ENCODE data around the gene HERC3.

Gene HERC3

GRCh38 chr4:88616275-88617150 is 24.2 kb downstream of the HERC3 start:
- Histone ChIP-seq H3K27ac (no peak overlapping the region), H3K4me3 (no peak overlapping the region)
- no peak for DNase-seq (ENCODE audit: low spot score)
- no peak for TF ChIP-seq CTCF (IDR thresholded peaks at IDR 0.05)

- H3K27ac ChIP-seq = no peak overlapping the region
- no peak for TF ChIP-seq CTCF (IDR thresholded peaks at IDR 0.05)
- DNase-seq (ENCODE audit: low spot score) = no peak
- no peak overlapping the region for H3K4me3 ChIP-seq
These were observed 26.7 kb downstream of the HERC3 start for GRCh38 chr4:88618782-88619485.

GRCh38 chr4:88619971-88620370 is 27.7 kb downstream of the HERC3 start:
- no peak overlapping the region for H3K4me3 ChIP-seq
- TF ChIP-seq CTCF (IDR thresholded peaks at IDR 0.05) = no peak
- DNase-seq (ENCODE audit: low spot score) = no peak
- H3K27ac ChIP-seq = no peak overlapping the region

- no peak for TF ChIP-seq CTCF (IDR thresholded peaks at IDR 0.05)
- no peak for DNase-seq (ENCODE audit: low spot score)
- Histone ChIP-seq H3K27ac (no peak overlapping the region), H3K4me3 (no peak overlapping the region)
These were observed 29.6 kb downstream of the HERC3 start for GRCh38 chr4:88621763-88622327.

- Histone ChIP-seq H3K27ac (no peak overlapping the region), H3K4me3 (no peak overlapping the region)
- TF ChIP-seq CTCF (IDR thresholded peaks at IDR 0.05) = no peak
- no peak for DNase-seq (ENCODE audit: low spot score)
These were observed 30.8 kb downstream of the HERC3 start for GRCh38 chr4:88623097-88623496.

- H3K27ac ChIP-seq = no peak overlapping the region
These were observed 36.5 kb downstream of the HERC3 start for GRCh38 chr4:88628746-88629145.

More at GRCh38 chr4:88628746-88629145, 36.5 kb downstream of the HERC3 start:
- no peak for DNase-seq (ENCODE audit: low spot score)
- no peak for TF ChIP-seq CTCF (IDR thresholded peaks at IDR 0.05)
- H3K4me3 ChIP-seq = no peak overlapping the region

Data from coronary artery (tissue), 2 donors.